ENCODE data around the gene TMEM253. TPM values are rescaled to one million over a fixed set of nuclear protein-coding genes. Genes with fewer than 3 reads are reported as not detected.

Gene TMEM253
- total RNA-seq, 6 donors from 2014 or later: 0.94 to 3.4 (median 1.4) TPM; not detected in 3

- ATAC-seq (ENCODE audit: low FRiP score in 2 of 2) (no peak), DNase-seq (no peak)
- H3K4me3 ChIP-seq: no peak overlapping the region
- no peaks in the 10 kb centered on the region for H3K36me3 ChIP-seq
- WGBS, 2 donors: 75 to 83% methylated on average over 13 of the region's 13 CpGs
- H3K9me3 ChIP-seq: no peaks in the 10 kb centered on the region
- TF ChIP-seq EP300 (IDR thresholded peaks at IDR 0.05): no peak
- H3K27ac ChIP-seq: no peak overlapping the region
- peaks cover 0 to 5% (median 0%) of the 10 kb centered on the region in 4 donors for H3K4me1 ChIP-seq
- H3K27me3 ChIP-seq: no peaks in the 10 kb centered on the region
Observed at GRCh38 chr14:21060614-21061346, 40.1 kb upstream of the TMEM253 start.

- no peak overlapping the region for H3K4me3 ChIP-seq
- H3K9me3 ChIP-seq: no peaks in the 10 kb centered on the region
- ATAC-seq (ENCODE audit: low FRiP score in 2 of 2) (no peak), DNase-seq (no peak)
- WGBS, 2 donors: 88 to 90% methylated on average over 3 of the region's 3 CpGs
- H3K4me1 ChIP-seq: peaks cover 0 to 2% (median 0%) of the 10 kb centered on the region in 4 donors
- H3K36me3 ChIP-seq: no peaks in the 10 kb centered on the region
- H3K27me3 ChIP-seq: no peaks in the 10 kb centered on the region
- no peak for TF ChIP-seq POLR2AphosphoS5 (IDR thresholded peaks at IDR 0.05)
- TF ChIP-seq EP300 (IDR thresholded peaks at IDR 0.05): no peak
- no peak for TF ChIP-seq POLR2A (IDR thresholded peaks at IDR 0.05)
- TF ChIP-seq CTCF (IDR thresholded peaks at IDR 0.05): no peak
- H3K27ac ChIP-seq: no peak overlapping the region
Observed at GRCh38 chr14:21061347-21061668, 39.6 kb upstream of the TMEM253 start.

- Histone ChIP-seq H3K4me1 (peaks cover under 1 to 3% (median 2%) of the 10 kb centered on the region in 4 donors), H3K9me3 (no peaks in the 10 kb centered on the region), H3K4me3 (no peak overlapping the region), H3K27me3 (no peaks in the 10 kb centered on the region), H3K36me3 (no peaks in the 10 kb centered on the region), H3K27ac (no peak overlapping the region)
- peak in 1 of 2 donors; percentile 64 for ATAC-seq (ENCODE audit: low FRiP score in 2 of 2)
- 65 to 79% methylated on average over 3 of the region's 3 CpGs for WGBS, 2 donors
- TF ChIP-seq EP300 (IDR thresholded peaks at IDR 0.05) (no peak), POLR2AphosphoS5 (IDR thresholded peaks at IDR 0.05) (no peak)
- no peak for DNase-seq
Observed at GRCh38 chr14:21063479-21063878, 37.4 kb upstream of the TMEM253 start.

- Histone ChIP-seq H3K27me3 (no peaks in the 10 kb centered on the region), H3K27ac (no peak overlapping the region), H3K9me3 (no peaks in the 10 kb centered on the region), H3K4me1 (peaks cover 28 to 38% (median 30%) of the 10 kb centered on the region in 4 donors), H3K36me3 (no peaks in the 10 kb centered on the region), H3K4me3 (no peak overlapping the region)
- DNase-seq (no peak), ATAC-seq (ENCODE audit: low FRiP score in 2 of 2) (no peak)
- WGBS, 2 donors: 83 to 84% methylated on average over 7 of the region's 7 CpGs
- TF ChIP-seq CTCF (IDR thresholded peaks at IDR 0.05) (no peak), POLR2A (IDR thresholded peaks at IDR 0.05) (no peak), POLR2AphosphoS5 (IDR thresholded peaks at IDR 0.05) (no peak), EP300 (IDR thresholded peaks at IDR 0.05) (no peak)
Observed at GRCh38 chr14:21066882-21067502, 33.9 kb upstream of the TMEM253 start.

GRCh38 chr14:21068521-21069387 lies 32.1 kb upstream of the TMEM253 start:
- Histone ChIP-seq H3K9me3 (no peaks in the 10 kb centered on the region), H3K36me3 (peaks cover 0 to 9% (median 0%) of the 10 kb centered on the region in 4 donors), H3K27ac (peak overlapping the region; percentile 86 to 96 (median 92)), H3K4me3 (peak overlapping the region; percentile 45 to 84 (median 76)), H3K4me1 (peaks cover 31 to 46% (median 40%) of the 10 kb centered on the region in 4 donors), H3K27me3 (no peaks in the 10 kb centered on the region)
- 5 to 8% methylated on average over 27 to 45 of the region's 45 CpGs for WGBS, 2 donors
- DNase-seq (peak; percentile 67 to 79), ATAC-seq (ENCODE audit: low FRiP score in 2 of 2) (peak; percentile 46 to 63)
- TF ChIP-seq CTCF (IDR thresholded peaks at IDR 0.05): peak; percentile 41 to 68 (median 58)
- TF ChIP-seq POLR2AphosphoS5 (IDR thresholded peaks at IDR 0.05): no peak
- no peak for TF ChIP-seq POLR2A (IDR thresholded peaks at IDR 0.05)
- TF ChIP-seq EP300 (IDR thresholded peaks at IDR 0.05): no peak
